Heart left ventricle (tissue), 16 donors: ENCODE measurements around the gene FBXO38. TPM values are rescaled to one million over a fixed set of nuclear protein-coding genes. Genes with fewer than 3 reads are reported as not detected.
A peak's percentile ranks its signal among the peaks of the same experiment; 100 is the strongest.

Experiments used
- ATAC-seq, 4 donors: fragments of 200-7000 bp; cut with Tn5 transposase; one replicate each; pipeline ENCODE4 v1.9.1; 2020 to 2022; ENCODE audit warnings: moderate library complexity in 4 of 4, mild to moderate bottlenecking in 3 of 4, moderate number of reproducible peaks in 1 of 4
- DNase-seq, 5 donors: peaks; one replicate each; pipeline ENCODE4 v3.0.0-alpha.2; 2020
- H3K27ac ChIP-seq, 12 donors: fragments of 200-600 bp; sonication (generic) in 4 of 12; one replicate each; pipeline versions ENCODE4 v1.5.0 to v1.8.0; 2016 to 2022; ENCODE audit warnings: mild to moderate bottlenecking in 2 of 12
- H3K27me3 ChIP-seq, 9 donors: fragments of 200-600 bp; sonication (generic) in 2 of 9; one replicate each; pipeline versions ENCODE4 v1.5.1 to v1.8.0; 2016 to 2022; ENCODE audit warnings: mild to moderate bottlenecking in 3 of 9
- H3K36me3 ChIP-seq, 9 donors: fragments of 200-600 bp; sonication (generic) in 2 of 9; one replicate each; pipeline versions ENCODE4 v1.5.0 to v1.8.0; 2018 to 2022; ENCODE audit warnings: mild to moderate bottlenecking in 2 of 9
- H3K4me1 ChIP-seq, 12 donors: fragments of 200-600 bp; sonication (generic) in 4 of 12; one replicate each; pipeline versions ENCODE4 v1.5.0 to v1.8.0; 2016 to 2022; ENCODE audit warnings: mild to moderate bottlenecking in 3 of 12
- H3K4me3 ChIP-seq, 12 donors: fragments of 200-600 bp; sonication (generic) in 4 of 12; one replicate each; pipeline versions ENCODE4 v1.5.0 to v1.8.0; 2017 to 2022; ENCODE audit warnings: mild to moderate bottlenecking in 9 of 12, moderate library complexity in 4 of 12
- H3K9me3 ChIP-seq, 12 donors: fragments of 200-600 bp; sonication (generic) in 4 of 12; one replicate each; pipeline versions ENCODE4 v1.5.0 to v1.8.0; 2016 to 2022; ENCODE audit warnings: mild to moderate bottlenecking in 1 of 12
- CTCF ChIP-seq, 12 donors: fragments of 200-600 bp; sonication (generic) in 4 of 12; IDR thresholded peaks; one replicate each; pipeline versions ENCODE4 v1.5.0 to v1.8.0; 2018 to 2022; ENCODE audit warnings: antibody characterized with exemption in 12 of 12, mild to moderate bottlenecking in 5 of 12
- POLR2A ChIP-seq, 2 donors: fragments of 450-650 bp; IDR thresholded peaks; one replicate each; pipeline ENCODE4 v1.6.1; 2017; ENCODE audit warnings: antibody characterized with exemption in 2 of 2, mild to moderate bottlenecking in 2 of 2, moderate library complexity in 2 of 2
- WGBS, 4 donors: extraction: QIAGEN DNeasy Blood & Tissue Kit in 2 of 4; methylation state at CpG; one replicate each; pipeline versions ENCODE4 v1.1.5 to v1.1.7; 2013 to 2018; 5-methylcytosine and 5-hydroxymethylcytosine counted together
- intact Hi-C, 10 donors: fragments of 100-400 bp; cut with DNase I; formaldehyde crosslinking; loops; one replicate each; pipeline versions ENCODE4 v1.11.1 to v1.14.2; 2022
- polyA plus RNA-seq, 2 donors: library from polyadenylated mRNA; stranded (reverse); fragments of 200-250 nt; gene quantifications; one replicate each; pipeline ENCODE4 v1.2.3, GENCODE V29; 2013
- total RNA-seq, 9 donors: library from RNA; depleted of rRNA in 2 of 9; stranded (reverse); fragments of >200 nt in 2 of 9; fragmentation: NEBNext Ultra II Directional in 3 of 9; extraction: Animal tissue kit (Norgen Biotek cat#: 25700) in 3 of 9; gene quantifications; one replicate each; pipeline versions ENCODE4 v1.1.0 to v1.2.4, GENCODE V29; 2016 to 2023
- donor health status: ischemic (EF 13 %, LVEDD 7.1; RV severe dilation, severe dysfunction).
- donor health status: healthy with polysubstance abuse.
- donor health status: DM: no; HTN: yes; CAD: no.
- donor health status: DM: no; HTN: no; CAD: no.
- donor health status: ischemic (EF 25% LVEDD 6.9; RV normal size, moderate dysfunction).
- donor health status: ischemic (EF 25% LVEDD 5.7; RV mildly dilated, moderate dysfunction).
- donor health status: healthy.
- donor health status: DM: yes; HTN: yes; CAD: no.
- donor health status: ischemic (EF 35%, LVEDD 5.7; RV mildly dilated, moderate dysfunction).
- donor health status: nonischemic (EF 11% LVEDD 7.7; RV severe dilation, severe dysfunction).
- donor health status: DM: yes; HTN: yes; CAD: no.
- donor health status: PGD.
- donor health status: ischemic (EF 29% LVEDD 5.4; RV normal size, mild dysfunction).
- donor health status: nonischemic (EF 23%, LVEDD 6.1; RV moderate dilation, normal function).

Gene FBXO38
- total and polyA plus RNA-seq, 11 donors = 11.7 to 56.0 (median 36.5) TPM

GRCh38 chr5:148427370-148428042 lies 43.7 kb downstream of the FBXO38 start:
- intact Hi-C loops = no loop called here
- Histone ChIP-seq H3K9me3 (no peaks in the 10 kb centered on the region), H3K27ac (peak overlapping the region in 1 of 12 donors; percentile 23), H3K36me3 (peaks cover 0 to 96% (median 77%) of the 10 kb centered on the region in 9 donors), H3K4me3 (no peak overlapping the region), H3K27me3 (no peaks in the 10 kb centered on the region), H3K4me1 (peaks cover 0 to 19% (median 6%) of the 10 kb centered on the region in 12 donors)
- 76 to 88% (median 80%) methylated on average over 10 to 14 of the region's 14 CpGs for WGBS, 4 donors
- no peak for TF ChIP-seq POLR2A (IDR thresholded peaks at IDR 0.05)
- no peak for DNase-seq
- peak in 3 of 4 donors; percentile 62 to 64 (median 63) for ATAC-seq

- Histone ChIP-seq H3K36me3 (peaks cover 0 to 96% (median 75%) of the 10 kb centered on the region in 9 donors), H3K9me3 (no peaks in the 10 kb centered on the region), H3K27ac (no peak overlapping the region), H3K4me3 (no peak overlapping the region), H3K4me1 (peaks cover 0 to 19% (median 6%) of the 10 kb centered on the region in 12 donors), H3K27me3 (no peaks in the 10 kb centered on the region)
- intact Hi-C loops = no loop called here
- no peak for DNase-seq
- no peak for ATAC-seq
- TF ChIP-seq CTCF (IDR thresholded peaks at IDR 0.05) (no peak), POLR2A (IDR thresholded peaks at IDR 0.05) (no peak)
- 81 to 87% (median 84%) methylated on average over 2 of the region's 2 CpGs for WGBS, 4 donors
These were observed 45.1 kb downstream of the FBXO38 start for GRCh38 chr5:148428848-148429247.

- DNase-seq (no peak), ATAC-seq (peak; percentile 63 to 80 (median 73))
- WGBS, 4 donors = 62 to 70% (median 66%) methylated on average over 3 of the region's 3 CpGs
- Histone ChIP-seq H3K27me3 (no peaks in the 10 kb centered on the region), H3K36me3 (peaks cover 0 to 96% (median 72%) of the 10 kb centered on the region in 9 donors), H3K9me3 (no peaks in the 10 kb centered on the region), H3K4me3 (no peak overlapping the region), H3K4me1 (peaks cover 0 to 5% (median 0%) of the 10 kb centered on the region in 12 donors), H3K27ac (no peak overlapping the region)
- intact Hi-C loops = no loop called here
- TF ChIP-seq POLR2A (IDR thresholded peaks at IDR 0.05) (no peak), CTCF (IDR thresholded peaks at IDR 0.05) (no peak)
These were observed 50.1 kb downstream of the FBXO38 start for GRCh38 chr5:148433826-148434225.

- Histone ChIP-seq H3K4me3 (no peak overlapping the region), H3K27ac (no peak overlapping the region), H3K27me3 (no peaks in the 10 kb centered on the region), H3K9me3 (no peaks in the 10 kb centered on the region), H3K4me1 (peaks cover 0 to 8% (median 0%) of the 10 kb centered on the region in 12 donors), H3K36me3 (peaks cover 0 to 98% (median 85%) of the 10 kb centered on the region in 9 donors)
- ATAC-seq = no peak
- no peak for DNase-seq
- intact Hi-C loops = no loop called here
- 94 to 98% (median 95%) methylated on average over 3 of the region's 3 CpGs for WGBS, 4 donors
- TF ChIP-seq POLR2A (IDR thresholded peaks at IDR 0.05) (no peak), CTCF (IDR thresholded peaks at IDR 0.05) (no peak)
These were observed 52.3 kb downstream of the FBXO38 start for GRCh38 chr5:148436029-148436428.
